Neutrophil (primary cell): ENCODE results near the gene KRT7.
"Not testable (repeated sequence)": the region's sequence is repeated elsewhere in the genome, so short reads cannot be mapped to it uniquely, and the experiment has no call there.

Experiments
- H3K27ac ChIP-seq: fragments of 200-600 bp; sonication (generic); 2 replicates; pipeline ENCODE4 v1.5.1; 2016; ENCODE audit warnings: mild to moderate bottlenecking, moderate library complexity
- H3K27me3 ChIP-seq: fragments of 200-600 bp; sonication (generic); 2 replicates; pipeline ENCODE4 v1.6.0; 2016; ENCODE audit warnings: mild to moderate bottlenecking
- H3K36me3 ChIP-seq: fragments of 200-600 bp; sonication (generic); 2 replicates; pipeline ENCODE4 v1.5.1; 2017
- H3K4me1 ChIP-seq, 2 experiments: fragments of 200-600 bp in 1 of 2; sonication (generic) in 1 of 2; 1 replicate in 1 of 2; 2 replicates in 1 of 2; pipeline versions ENCODE4 v1.5.1 to v1.6.1; 2013 to 2016; ENCODE audit warnings: low read depth in 1 of 2, low read length in 1 of 2, mild to moderate bottlenecking in 1 of 2, moderate library complexity in 1 of 2; ENCODE audit not compliant: control insufficient read depth in 1 of 2, insufficient read depth in 1 of 2
- H3K4me3 ChIP-seq, 2 experiments: fragments of 200-600 bp in 1 of 2; sonication (generic) in 1 of 2; 1 replicate in 1 of 2; 2 replicates in 1 of 2; pipeline ENCODE4 v1.5.1; 2013 to 2016; ENCODE audit warnings: low read depth in 1 of 2, low read length in 1 of 2, mild to moderate bottlenecking in 1 of 2, moderate library complexity in 1 of 2
- H3K9me3 ChIP-seq: fragments of 200-600 bp; sonication (generic); 2 replicates; pipeline ENCODE4 v1.5.1; 2016
- CTCF ChIP-seq: fragments of 200-600 bp; sonication (generic); IDR thresholded peaks from 2 replicates; pipeline ENCODE4 v1.5.1; 2016; ENCODE audit warnings: antibody characterized with exemption

Gene KRT7

DNA sequence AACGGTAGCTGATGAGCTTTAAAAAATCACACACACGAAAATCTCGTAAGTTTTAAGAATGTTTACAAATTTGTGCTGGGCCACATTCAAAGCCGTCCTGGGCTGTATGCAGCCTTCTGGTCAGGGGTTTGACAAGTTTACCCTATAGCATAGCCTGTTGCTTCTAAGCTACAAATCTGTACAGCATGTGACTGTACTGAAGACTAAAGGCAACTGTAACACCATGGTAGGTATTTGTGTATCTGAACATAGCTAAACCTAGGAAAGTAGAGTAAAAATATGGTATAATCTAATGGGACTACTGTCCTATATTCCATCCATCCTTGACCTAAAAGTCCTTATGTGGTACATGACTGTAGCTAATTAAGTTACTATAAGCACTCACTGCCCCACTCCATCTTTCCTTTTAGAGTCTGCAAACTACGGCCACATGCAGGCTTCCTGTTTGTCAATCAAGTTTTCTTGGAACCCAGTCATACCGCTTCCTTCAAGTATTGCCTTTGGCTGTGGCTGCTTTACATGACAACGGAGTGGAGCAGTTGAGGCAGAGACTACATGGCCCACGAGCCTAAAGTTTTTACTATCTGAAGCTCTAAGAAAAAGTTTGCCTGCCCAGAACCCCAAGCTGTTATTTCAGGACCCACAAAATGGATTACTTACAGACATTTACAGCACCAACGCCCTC lies 18.5 kb downstream of the KRT7 start:
- Histone ChIP-seq H3K36me3 (no peaks in the 10 kb centered on the region), H3K27me3 (peaks cover 86% of the 10 kb centered on the region), H3K27ac (no peak overlapping the region), H3K4me3 (no peak overlapping the region), H3K4me1 (no peaks in the 10 kb centered on the region), H3K9me3 (no peaks in the 10 kb centered on the region)
- no peak for TF ChIP-seq CTCF

GRCh38 chr12:52252175-52252615 lies 19.2 kb downstream of the KRT7 start:
- H3K9me3 ChIP-seq, H3K36me3 ChIP-seq, H3K4me3 ChIP-seq, H3K4me1 ChIP-seq, H3K27ac ChIP-seq: not testable (repeated sequence)
- H3K27me3 ChIP-seq, result peaks cover 93% of the 10 kb centered on the region

GRCh38 chr12:52252728-52253343 lies 19.8 kb downstream of the KRT7 start:
- H3K27me3 ChIP-seq, result peaks cover 99% of the 10 kb centered on the region
- H3K4me1 ChIP-seq, result no peaks in the 10 kb centered on the region
- H3K9me3 ChIP-seq, result no peaks in the 10 kb centered on the region
- TF ChIP-seq CTCF, result no peak
- no peak overlapping the region for H3K4me3 ChIP-seq
- no peak overlapping the region for H3K27ac ChIP-seq
- H3K36me3 ChIP-seq, result no peaks in the 10 kb centered on the region

GRCh38 chr12:52253391-52254179 lies 20.5 kb downstream of the KRT7 start:
- Histone ChIP-seq H3K27me3 (peaks cover 99% of the 10 kb centered on the region), H3K4me3 (no peak overlapping the region), H3K4me1 (no peaks in the 10 kb centered on the region), H3K36me3 (no peaks in the 10 kb centered on the region), H3K9me3 (no peaks in the 10 kb centered on the region), H3K27ac (no peak overlapping the region)
- no peak for TF ChIP-seq CTCF

DNA sequence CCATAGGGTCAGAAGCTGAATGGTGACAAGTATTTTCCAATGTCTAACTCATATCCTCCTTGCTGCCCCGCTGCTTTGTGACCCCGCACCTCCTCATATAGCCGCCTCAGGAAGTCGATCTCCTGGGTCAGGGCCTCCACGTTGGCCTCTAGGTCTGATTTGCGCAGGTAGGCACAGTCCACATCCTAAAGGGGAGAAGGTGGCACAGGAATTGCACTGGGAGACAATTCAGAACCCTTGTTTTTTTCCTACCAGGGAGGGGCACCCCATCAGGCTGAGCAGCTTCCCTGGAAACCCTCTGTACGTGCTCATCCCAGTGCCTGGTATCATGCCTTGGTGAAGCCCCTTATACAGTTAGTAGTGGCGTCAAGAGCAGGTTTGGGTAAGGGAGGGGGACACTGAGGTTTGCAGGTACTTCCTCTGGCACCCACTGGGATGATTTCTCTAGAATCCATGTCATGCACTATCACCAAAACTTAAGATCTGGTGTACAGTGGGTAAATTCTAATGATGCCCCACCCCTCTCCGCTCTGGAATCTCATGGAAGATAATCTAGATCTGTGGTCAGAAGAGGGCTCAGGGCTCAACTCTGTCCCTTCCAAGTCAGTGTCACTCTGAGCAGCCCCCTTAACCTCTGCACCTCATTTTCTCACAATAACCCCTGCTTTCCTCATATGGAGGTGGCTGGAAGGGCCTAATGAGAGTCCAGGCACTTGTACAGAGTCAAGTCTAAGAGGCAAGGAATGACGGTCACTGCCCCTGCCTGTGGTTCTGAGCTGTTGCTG lies 21.3 kb downstream of the KRT7 start:
- Histone ChIP-seq H3K4me3 (no peak overlapping the region), H3K27me3 (peaks cover 99% of the 10 kb centered on the region), H3K36me3 (no peaks in the 10 kb centered on the region), H3K4me1 (no peaks in the 10 kb centered on the region), H3K9me3 (no peaks in the 10 kb centered on the region), H3K27ac (no peak overlapping the region)
- TF ChIP-seq CTCF, result no peak
